ENCODE measurements around the gene ANXA1.

DNA sequence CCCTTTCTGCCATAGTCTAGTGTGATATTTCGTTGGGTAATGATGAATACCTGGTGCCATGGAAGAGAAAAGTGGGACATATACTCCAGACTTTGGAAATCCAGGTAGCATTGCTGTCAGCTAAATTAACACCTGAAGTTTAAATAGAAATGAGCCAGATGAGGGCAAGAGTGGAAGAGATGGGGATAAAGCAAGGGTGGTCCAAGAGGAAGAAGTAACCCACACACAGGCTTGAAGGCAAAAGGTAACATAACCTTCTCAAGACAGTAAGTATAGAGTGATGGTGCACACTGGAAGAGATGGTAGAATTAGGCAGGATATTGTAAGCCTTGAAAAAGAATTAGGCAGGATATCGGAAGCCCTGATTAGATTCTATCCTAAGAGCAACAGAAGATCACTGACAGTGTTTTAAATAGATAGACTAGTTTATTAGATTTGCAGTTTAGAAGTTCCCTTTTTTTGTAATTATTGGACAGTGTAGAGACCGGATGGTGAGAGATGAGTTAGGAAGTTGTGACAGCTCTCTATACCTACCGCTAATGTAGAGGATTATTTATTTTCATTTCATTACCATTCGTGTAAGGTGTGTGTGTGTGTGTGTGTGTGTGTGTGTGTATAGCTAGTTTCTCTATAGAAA is 16.8 kb downstream of the ANXA1 start:
- TF ChIP-seq TOX (CRISPR knock-in tag; IDR thresholded peaks at IDR 0.05; ENCODE audit: borderline replicate concordance) = no peak
- no peak for TF ChIP-seq ARNTL (CRISPR knock-in tag; IDR thresholded peaks at IDR 0.05; ENCODE audit: borderline replicate concordance, low read depth)

Data from SK-N-SH treated with all-trans-retinoic acid at 6 μM for 48 hours (cell line).